Activated CD4-positive, alpha-beta T cell treated with anti-CD3 and anti-CD28 coated beads for 1 hour (primary cell): ENCODE data around the gene SP140L.
"Not testable (repeated sequence)": the region's sequence is repeated elsewhere in the genome, so short reads cannot be mapped to it uniquely, and the experiment has no call there.

ENCODE experiments used
- DNase-seq: peaks from one replicate; pipeline ENCODE4 v3.0.0-alpha.2; 2020

Gene SP140L

GRCh38 chr2:230384986-230385385, 58.0 kb downstream of the SP140L start:
- no peak for DNase-seq

- DNase-seq: no peak
Measured at GRCh38 chr2:230394301-230394700, 67.3 kb downstream of the SP140L start.

- not testable (repeated sequence) for DNase-seq
Measured at GRCh38 chr2:230398698-230399097, 71.7 kb downstream of the SP140L start.

- no peak for DNase-seq
Measured at GRCh38 chr2:230400041-230400440, 73.0 kb downstream of the SP140L start.

- DNase-seq: no peak
Measured at GRCh38 chr2:230400454-230400853, 73.5 kb downstream of the SP140L start.

GRCh38 chr2:230401026-230401425, 74.0 kb downstream of the SP140L start:
- not testable (repeated sequence) for DNase-seq

GRCh38 chr2:230403746-230404145, 76.8 kb downstream of the SP140L start:
- DNase-seq: no peak

- DNase-seq: no peak
Measured at GRCh38 chr2:230405824-230406223, 78.8 kb downstream of the SP140L start.

- DNase-seq: no peak
Measured at GRCh38 chr2:230408244-230408842, 81.3 kb downstream of the SP140L start.

GRCh38 chr2:230409316-230409715, 82.3 kb downstream of the SP140L start:
- not testable (repeated sequence) for DNase-seq

GRCh38 chr2:230410263-230410662, 83.3 kb downstream of the SP140L start:
- no peak for DNase-seq

GRCh38 chr2:230410861-230411569, 84.0 kb downstream of the SP140L start:
- no peak for DNase-seq

- no peak for DNase-seq
Measured at GRCh38 chr2:230411570-230412370, 84.8 kb downstream of the SP140L start.

- DNase-seq: no peak
Measured at GRCh38 chr2:230412371-230412711, 85.3 kb downstream of the SP140L start.

GRCh38 chr2:230412846-230413245, 85.9 kb downstream of the SP140L start:
- DNase-seq: no peak

GRCh38 chr2:230413479-230413878, 86.5 kb downstream of the SP140L start:
- DNase-seq: no peak

GRCh38 chr2:230414302-230414701, 87.3 kb downstream of the SP140L start:
- no peak for DNase-seq

- DNase-seq: peak; percentile 76
Measured at GRCh38 chr2:230416061-230416721, 89.2 kb downstream of the SP140L start, which contains the start of gene SP100. Gene SP100, plus strand, starts transcription at chr2:230416201. Its CDS starts 96 bp downstream, at chr2:230416297.

- no peak for DNase-seq
Measured at GRCh38 chr2:230417436-230417835, 90.4 kb downstream of the SP140L start.

- DNase-seq: no peak
Measured at GRCh38 chr2:230418341-230419016, 91.5 kb downstream of the SP140L start.

- DNase-seq: no peak
Measured at GRCh38 chr2:230419181-230419580, 92.2 kb downstream of the SP140L start.

GRCh38 chr2:230422149-230422548, 95.2 kb downstream of the SP140L start:
- no peak for DNase-seq
